Measurements from ENCODE around the gene GPR143.

DNA sequence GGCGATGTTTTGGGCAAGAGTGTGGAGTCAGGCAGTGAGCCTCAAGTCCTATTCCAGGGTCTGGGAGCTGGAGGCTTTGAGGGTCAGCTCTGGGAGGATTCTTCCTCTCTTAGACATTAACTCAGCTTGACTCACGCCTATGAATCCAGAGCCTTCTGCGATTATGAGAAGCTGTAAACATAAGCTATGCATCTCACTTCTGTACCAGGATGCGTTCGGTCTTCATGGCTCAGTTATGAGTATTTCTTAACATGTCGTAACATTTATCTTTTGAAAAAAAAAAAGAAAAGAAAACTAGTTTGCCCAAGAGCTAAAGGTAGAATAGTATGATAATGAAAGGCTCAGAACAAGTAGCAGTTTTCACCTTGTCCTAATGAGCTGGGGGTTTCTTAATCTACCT, 25.2 kb upstream of the GPR143 start:
- TF ChIP-seq ZNF274 (IDR thresholded peaks at IDR 0.05; ENCODE audit: low read depth, low read length) (no peak), YY1 (IDR thresholded peaks at IDR 0.05; ENCODE audit: insufficient read depth, insufficient read length) (no peak), SUZ12 (IDR thresholded peaks at IDR 0.05; ENCODE audit: extremely low read depth, insufficient read depth, insufficient read length) (no peak)
